Astrocyte of the hippocampus (primary cell): Measurements from ENCODE around the gene HDAC4.

Experiments used
- DNase-seq: peaks from one replicate; pipeline ENCODE4 v3.0.0; 2011; ENCODE audit warnings: low read depth, low spot score

HDAC4 gene

DNA sequence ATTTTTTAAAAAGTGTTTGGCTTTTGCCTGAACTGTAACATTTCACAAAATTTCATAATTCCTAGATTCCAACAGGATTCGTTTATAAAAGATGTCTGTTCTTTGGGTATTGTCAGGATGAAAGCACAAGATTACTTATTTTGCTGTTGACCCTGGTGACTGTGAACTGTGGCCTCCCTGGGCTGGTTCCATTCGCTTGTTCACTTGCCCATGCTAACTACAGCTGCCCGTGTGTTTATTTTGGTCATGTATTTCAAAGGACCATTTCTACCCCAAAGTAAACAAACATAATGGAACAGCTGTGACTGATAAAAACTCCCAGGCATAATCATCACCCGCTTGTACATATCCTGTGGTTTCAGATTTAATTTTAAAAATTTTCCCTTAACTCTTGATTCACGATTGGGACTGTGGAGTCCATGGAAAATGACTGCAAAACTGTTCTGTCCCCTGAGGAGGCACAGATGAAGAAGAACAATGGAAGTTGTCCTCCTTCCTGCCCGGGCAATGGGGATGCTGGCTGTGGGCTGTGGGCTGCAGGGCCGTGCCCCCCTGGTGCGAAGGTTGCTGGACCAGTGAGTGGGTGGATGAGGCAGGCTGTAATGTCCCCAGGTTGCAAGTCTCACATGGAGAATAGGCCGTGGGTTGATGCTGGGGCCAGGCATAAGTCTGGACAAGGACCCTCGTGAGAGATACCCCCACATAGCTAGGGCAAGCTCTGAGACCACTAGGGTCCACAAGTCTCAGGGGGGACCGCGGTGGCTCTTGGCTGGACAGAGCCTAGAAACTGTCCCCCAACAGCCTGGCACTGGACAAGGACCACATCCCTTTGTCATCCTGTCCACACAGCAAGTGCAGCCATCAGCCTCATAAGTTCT is 28.9 kb upstream of the HDAC4 start:
- no peak for DNase-seq

DNA sequence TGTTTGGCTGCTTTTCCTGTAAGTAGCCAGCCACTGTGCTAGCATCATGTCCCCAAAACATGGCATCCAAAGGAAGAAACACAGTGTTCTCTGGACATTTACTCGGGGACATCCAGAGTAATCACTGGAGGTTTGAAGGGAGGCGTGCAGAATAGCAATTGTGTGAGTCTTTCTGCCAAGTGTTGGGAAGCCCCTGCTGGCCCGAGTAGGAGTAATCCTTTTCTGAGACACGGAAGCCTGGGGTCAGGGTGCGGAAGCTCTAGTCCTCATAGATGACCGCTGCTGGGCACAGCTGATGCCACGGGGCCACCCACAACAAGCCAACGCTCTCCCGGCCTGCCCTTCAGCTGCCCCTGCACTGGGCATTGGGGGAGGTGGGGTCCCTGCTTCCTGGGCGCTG is 24.8 kb upstream of the HDAC4 start:
- DNase-seq, result no peak

DNA sequence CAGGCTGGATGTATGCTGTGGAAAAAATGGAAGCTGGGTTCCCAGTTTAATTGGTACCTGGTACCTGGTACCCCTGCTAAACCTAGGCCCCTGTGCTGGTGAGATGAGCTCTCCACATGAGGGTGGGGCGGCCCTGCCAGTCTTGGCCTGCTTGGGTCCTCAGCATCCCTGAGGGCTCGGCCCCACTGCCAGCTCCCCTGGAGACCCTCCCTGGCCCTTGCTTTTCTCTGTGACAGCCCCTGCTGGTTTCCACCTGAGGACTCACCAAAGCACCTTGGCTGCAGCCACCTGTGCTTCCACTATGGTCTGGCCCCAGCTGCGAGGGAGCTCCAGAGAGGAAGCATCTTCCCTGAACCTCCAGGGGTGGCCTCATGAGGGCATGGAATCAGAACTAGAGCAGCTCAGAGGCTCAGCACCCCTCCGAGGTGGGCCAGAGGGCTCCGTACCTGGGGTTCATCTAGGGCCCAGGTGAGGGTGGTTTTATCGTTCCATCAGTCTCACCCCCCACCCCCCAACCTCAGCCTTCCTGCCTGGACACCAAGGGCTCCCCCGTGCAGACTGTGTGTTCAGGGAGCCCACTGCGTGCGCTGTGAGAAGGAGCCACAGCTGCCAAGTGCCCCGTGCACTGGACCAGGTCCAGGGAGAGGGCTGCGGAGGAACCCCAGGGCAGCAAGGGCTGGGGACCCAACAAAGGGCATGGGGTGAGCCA is 23.7 kb upstream of the HDAC4 start:
- no peak for DNase-seq

DNA sequence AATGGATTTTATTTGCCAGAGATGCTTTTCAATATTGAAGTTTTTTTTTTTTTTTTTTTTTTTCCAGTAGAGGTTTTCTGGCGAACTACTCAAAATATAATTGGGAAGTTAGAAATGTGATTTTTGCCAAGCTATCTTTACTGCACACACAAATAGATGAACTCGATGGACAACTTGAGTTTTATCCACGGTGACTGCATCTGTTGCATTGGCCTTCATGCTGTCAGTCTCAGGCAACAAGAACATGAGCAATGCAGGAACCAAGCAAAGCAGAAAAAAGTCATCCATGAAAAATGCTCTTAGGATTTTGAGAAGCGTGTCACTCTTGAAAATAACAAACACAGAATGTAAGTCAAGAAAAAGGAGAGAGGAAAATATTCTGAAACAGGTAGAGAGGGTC is 22.7 kb upstream of the HDAC4 start:
- DNase-seq, result no peak

DNA sequence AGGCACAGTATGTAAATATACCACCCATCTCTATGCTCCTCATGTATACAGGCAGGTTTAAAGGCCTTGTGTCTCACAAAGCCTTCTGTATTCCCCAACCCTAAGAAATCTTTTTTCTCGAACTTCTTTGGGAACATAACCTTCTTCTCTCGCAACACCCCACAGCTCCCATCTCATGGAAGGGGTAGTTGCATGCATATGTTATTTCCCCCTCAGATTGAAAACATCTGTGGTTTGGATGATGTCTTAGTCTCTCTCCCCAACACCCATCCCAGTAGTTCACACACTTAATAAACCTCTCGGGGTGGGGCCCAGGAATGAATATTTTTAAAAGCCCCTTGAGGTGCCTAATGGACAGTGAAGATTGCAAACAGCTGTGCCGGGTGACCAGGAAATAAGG is 21.0 kb upstream of the HDAC4 start:
- DNase-seq, result no peak

DNA sequence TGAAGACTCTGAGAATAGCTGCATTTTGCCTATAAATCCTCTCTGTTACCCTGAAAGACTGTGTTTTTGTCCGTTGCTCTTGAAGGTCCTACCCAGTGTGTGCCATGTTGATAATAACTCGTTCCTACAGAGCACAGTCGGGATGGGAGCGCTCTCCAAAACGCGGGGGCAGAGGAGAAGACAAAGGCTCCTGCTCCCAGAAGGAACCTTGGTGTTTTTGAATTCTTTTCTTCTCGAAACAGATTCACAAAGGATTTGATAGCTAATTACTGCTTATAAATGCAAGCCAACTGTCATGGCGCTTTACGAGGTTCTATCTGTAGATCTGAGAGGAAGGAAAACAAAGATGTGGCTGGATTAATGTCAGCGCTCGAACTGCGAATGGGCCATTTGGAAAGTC is 19.3 kb upstream of the HDAC4 start:
- no peak for DNase-seq

DNA sequence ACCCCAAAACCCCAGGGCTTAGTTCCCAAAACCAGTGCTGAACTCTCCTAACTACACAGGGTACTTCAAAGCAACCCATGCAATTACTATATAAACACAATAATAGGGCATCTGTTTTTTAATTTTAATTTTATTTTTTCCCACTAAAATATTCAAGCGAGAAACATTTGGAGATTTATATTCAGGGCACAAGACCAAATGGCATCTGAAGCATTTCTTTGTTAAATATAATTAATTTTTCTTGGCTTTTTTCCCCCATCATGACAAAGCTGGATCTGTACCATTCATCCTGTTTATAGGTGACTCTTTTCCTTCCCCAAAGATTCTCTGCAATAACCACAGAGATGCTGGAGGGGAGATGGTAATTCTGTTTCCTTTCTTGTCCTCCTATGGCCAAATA is 18.1 kb upstream of the HDAC4 start:
- DNase-seq, result no peak

DNA sequence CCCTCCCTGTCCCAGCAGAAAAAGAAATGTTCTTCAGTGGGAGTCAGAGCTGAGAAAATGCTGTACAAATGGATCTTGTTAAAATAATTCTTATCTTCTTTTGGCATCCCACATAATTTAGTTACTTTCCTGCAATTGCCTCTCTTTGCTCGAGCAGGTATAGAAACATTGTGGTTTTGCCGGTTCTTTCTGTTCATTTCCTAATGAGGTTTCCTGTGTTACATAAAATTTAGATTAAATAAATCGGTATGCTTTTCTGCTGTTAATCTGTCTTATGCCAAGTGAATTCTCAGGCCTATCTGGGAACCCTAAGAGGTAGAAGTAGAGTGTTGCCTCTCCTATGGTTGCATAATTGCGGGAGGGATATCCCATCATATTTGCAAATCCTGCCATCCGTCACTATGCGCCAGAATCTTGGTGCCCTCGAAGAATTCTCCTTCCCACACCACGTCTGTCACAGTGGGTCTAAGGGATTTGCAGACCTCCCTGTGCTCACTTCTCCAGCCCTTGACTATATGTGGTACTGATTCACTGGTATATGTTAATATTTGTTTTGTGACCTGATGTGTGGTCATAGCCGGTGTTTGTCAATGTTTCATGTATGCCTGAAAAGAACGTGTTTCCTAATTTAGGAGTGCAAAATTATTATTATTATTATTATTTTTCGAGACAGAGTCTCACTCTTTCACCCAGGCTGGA is 12.2 kb upstream of the HDAC4 start:
- no peak for DNase-seq

DNA sequence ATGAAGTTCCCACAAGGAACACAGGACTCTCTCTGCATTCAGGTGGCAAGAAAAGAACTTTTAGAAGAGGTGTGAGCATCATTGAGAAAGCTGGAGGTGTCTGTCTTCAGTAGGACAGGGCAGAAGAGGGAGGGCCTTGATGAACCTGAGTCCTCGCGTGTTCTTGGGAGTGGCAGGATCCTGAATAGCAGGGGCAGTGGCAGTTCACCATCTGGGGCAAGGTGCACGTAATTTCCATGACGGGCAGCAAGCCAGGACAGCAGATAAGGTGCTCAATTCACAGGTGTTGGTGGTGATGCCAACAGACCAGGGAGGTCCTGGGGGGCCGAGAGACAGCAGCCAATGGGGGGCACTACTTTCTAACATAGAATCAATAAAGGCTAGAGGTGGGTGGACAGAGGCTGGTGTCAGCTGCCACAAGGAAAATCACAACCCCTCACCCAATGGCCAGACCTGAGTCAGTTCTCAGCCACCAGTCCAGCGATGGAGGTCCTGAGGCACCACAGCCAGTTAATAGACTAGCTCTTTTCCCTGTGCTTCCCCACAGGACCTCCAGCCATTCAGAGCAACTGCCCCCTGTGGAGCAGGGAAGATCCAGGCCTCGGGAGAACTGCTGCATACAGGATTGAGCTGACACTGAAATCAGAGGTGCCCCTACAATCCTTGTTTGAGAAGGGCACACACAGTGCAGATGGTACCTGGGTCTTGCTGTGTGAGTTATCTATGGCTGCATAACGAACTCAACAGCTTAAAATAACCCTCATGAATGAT is 10.9 kb upstream of the HDAC4 start:
- no peak for DNase-seq

DNA sequence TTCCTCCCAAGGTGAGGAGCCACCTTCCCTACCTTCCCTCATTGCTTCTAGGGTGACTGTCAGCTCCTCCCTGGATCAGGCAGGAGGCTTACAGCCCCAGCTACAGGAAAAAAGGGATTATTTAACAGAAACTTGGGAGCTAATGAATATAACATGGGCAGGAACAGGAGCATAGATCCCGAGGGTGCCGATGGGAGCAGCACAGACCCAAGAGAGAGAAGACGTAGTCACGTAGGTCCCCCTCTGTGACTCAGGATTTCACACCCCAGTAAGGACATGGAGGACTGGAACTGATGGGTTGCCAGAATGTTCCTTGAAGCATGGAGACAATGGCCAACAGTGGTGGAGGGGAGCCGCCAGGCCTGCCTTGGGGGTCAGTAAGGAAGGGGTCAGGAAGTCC is 10.3 kb upstream of the HDAC4 start:
- DNase-seq, result no peak

DNA sequence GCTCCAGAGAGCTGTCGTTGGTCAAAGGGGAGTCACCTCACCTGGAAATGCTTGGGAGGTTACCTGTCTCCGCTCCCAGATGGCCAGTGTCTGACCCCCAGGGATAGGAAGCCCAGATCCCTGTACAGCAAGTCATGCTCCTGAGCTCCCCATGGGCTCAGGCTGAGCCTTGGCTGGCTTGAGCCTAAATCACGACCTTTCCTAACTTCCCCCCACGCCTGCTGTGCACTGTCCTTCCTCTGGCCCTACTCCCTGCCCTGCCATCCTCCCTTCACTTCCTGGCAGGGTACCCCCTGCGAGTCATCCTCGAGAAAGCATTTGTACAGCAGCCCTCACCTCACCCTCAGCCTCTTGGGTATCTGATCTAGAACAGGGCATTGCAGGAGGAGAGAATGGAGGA is 9.2 kb upstream of the HDAC4 start:
- DNase-seq, result no peak

DNA sequence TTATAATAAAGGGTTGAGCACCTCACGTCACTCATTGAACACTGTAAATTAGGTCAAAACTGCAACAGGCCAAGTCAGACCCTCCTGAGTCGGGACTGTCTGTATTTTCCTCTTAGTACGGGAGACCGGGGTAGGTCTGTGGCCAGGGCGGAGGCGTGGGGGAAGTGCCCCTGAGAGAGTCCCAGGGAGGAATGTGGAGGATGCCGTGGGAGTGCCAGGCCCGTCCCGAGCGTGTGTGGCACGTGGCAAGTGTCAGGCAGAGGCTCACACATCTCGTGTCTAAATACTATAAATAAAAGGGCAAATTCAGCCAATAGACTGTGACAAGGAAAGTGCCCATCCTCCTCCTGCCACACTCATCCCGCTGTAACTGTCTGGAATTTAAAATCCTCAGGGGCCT is 6.3 kb upstream of the HDAC4 start:
- no peak for DNase-seq

DNA sequence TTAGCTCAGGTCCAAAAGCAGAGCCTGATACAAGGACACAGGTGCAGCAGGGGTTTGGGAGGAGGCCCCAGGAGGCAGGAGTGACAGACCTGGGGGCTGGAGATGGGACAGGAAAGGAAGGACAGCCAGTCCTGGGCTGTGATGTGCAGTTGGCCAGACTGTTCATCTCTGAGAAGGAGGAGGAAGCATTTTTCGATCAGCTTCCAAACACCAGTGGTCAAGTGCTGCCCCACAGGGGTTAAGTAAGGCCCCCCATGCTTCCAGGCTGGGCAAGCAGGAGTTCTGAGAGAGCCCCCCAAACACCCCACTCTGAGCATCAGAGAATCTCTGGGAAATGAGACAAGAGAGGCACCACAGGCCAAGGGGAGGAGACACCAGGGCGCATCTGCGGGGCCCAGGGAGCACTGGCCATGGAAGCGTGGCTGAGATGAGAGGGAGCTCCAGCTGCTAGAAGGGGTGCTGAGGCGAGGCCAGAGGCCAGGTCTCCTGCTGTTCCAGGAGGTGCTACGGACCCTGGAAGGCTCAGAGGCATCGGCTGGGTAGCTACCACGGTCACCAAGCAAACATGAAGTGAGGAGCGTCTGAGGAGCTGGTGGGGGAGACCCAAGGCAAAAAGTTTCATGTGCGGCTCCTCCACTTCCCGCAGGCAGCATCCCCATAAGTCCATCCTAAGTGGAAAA is 5.6 kb upstream of the HDAC4 start:
- DNase-seq, result no peak

DNA sequence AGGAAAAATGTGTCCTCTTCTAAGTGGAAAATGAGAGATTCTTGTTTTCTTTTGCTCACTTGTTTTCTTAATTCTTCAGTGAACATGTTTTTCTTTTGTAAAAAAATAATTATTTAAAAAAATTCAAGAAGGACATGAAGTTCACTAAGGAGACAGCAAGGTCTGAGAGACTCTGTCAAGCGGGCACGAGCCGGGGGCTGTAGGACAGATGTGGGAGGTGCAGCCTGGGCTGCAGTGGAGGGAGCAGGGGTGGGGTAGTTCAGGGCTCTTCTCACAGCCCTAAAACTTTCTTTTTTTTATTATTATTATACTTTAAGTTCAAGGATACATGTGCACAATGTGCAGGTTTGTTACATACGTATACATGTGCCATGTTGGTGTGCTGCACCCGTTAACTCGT is 4.3 kb upstream of the HDAC4 start:
- DNase-seq, result no peak

DNA sequence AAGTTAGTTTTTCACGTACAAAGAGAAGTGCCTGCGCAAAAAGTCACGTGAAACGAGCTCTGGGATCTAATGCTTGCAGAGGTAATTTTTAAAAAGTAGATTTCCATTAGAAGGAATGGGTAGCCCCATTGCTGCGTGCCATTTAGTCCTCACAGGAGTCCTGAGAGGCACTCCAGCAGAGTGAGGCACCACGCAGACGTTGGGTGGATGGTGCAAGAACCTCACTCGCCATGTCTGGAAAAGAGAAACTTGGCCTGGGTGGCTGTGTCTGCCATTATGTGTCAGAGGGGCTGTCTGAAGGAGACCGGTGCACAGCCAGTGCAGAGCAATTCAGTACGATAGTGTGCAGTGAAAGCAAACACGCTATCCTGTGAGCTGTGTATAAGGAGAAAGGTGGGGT is 1.8 kb upstream of the HDAC4 start:
- DNase-seq, result no peak

DNA sequence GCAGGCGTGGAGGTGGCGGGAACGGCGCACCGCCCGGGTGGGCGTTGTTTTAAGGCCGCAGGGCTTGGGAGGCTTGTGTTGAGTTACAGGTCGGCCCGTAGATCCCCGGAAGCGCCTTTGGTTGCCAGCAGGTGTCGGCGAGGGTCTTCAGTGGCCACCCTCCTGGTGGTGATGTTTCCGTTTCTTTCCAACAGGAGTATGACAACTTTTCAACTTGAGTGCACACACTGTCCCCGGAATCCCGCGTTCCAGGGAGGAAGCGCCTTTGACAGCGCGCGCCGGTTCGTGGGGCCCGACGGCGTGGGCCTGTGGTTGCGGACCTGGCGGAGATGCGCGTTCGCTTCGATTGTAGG is 1.0 kb upstream of the HDAC4 start:
- no peak for DNase-seq

DNA sequence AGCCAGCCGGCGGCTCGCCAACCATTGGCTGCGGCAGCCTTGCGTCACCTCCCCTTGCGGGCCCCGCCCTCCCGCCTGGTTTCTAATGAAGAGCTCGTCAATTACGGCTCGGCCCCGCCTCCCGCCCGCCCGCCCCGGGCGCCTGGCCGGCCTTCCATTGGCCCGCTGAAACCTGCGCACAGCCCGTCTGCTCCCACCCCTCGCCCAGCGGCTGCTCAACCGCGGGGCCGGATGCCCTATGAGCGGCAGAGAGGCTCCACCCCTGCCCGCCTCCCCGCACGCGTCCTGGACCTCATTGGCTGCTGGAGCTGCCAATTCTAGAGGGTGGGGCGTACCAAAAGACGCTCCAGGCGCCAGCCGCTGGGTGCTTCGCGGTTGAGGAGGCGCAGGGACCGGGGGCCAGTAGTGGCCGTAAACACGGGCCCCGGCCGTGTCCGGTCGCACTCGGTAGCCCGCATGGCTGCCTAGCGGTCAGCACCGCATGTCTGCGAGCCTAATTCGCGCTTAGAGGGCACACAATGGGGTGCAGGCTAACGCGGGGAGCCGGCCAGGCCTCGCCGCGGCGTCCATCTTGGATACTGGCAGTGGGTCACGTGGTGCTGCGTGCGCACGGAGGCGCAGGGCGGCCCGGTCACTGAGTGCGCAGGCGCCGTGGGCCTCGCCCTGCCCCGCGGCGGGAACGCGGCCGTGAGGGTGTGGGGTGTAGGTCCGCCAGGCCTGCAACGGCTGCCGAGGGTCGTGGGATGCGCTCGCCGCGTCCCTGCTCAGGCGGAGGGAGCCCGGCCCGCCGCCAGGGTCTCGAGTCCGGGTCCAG is 454 bp upstream of the HDAC4 start:
- DNase-seq, result peak; percentile 100

DNA sequence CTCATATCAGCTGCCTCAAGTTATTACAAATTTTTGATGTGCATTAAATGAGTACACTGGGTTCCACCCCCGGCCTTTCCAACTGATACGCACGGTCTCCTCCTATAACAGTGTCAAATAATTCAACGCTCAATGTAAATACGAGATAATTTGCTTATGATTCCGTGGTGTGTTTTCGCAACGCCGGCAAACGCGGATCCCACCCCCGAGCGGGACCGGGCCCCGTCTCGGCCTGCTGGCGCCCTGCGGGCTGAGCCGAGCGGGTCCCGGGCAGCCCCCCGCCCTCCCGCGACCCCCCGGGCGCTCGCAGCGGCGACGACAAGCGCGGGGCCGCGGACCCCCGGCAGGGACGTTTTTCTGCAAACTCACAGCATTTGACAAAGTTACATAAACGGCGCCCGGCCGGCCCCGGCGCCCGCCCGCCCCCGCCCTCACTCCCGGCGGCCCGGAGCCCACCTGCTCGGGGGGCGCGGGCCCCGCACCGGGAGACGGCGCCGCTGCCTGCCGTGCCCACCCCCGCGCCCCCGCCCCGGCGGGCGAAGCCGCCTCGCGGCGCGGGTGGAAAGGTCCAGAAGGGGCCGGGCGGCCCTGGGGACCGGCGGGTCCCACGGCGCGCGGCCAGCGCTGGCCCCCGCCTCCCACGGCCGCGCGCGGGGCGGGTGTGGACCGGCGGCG is 762 bp downstream of the HDAC4 start:
- DNase-seq, result no peak

DNA sequence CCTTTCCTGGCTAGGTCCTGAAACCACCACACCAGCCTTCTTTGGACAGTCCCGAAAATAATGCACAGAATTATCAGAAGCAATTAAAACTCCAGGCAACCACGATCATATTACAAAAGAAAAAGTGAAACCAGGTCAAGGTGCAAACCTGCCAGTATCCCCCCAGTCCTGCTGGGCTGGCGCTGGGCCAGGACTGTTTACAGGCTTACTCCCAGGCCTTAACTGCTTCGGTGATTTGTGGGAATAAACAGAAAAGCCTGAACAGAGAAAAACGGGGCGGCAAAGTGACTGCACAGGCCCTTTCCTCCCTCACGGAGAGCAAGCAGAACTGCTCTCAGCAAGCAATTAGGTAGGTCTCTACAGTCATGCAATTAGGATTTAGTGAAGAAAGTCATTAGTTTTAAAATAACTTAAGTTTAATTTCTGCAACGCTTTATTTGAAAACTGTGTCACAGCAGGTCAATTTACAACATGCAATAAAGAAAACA is 1.3 kb downstream of the HDAC4 start:
- peak; percentile 53 for DNase-seq

DNA sequence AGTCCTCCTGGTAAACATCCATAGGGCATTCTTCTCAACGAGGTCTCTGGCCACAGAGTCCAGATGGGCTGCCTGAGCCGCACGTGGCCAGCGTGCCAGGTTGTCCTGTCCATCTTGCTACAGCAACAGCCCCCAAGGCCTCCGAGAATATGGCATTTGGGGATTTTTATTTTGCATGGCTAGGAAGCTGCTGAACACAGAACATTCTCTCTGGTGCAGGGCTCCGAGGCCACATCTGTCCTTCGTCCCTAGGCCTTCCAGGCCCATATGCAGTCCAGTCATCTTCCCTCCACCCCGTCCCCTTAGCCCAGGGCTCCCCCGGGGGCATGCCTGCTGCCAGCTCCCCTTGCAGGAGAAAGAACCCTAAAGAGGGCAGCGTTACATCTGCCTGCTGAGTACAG is 2.3 kb downstream of the HDAC4 start:
- DNase-seq, result no peak
